Measurements from ENCODE around the gene ABCC3. TPM values are rescaled to one million over a fixed set of nuclear protein-coding genes. Genes with fewer than 3 reads are reported as not detected.

The ABCC3 gene
- total and polyA plus RNA-seq, 2 of the 8 experiments (the other 6 are each of a cell fraction or from before 2014, with no cell fraction given) = 0.35 to 0.37 TPM

- TF ChIP-seq CHD7 (IDR thresholded peaks at IDR 0.05; ENCODE audit: insufficient replicate concordance, low read length) (no peak), EP300 (IDR thresholded peaks at IDR 0.05; ENCODE audit: borderline replicate concordance in 1 of 2, low read depth in 2 of 2, low read length in 2 of 2) (no peak), RBBP5 (IDR thresholded peaks at IDR 0.05; ENCODE audit: borderline replicate concordance, low read depth, low read length) (no peak), TAF7 (optimal IDR thresholded peaks at IDR 0.05; ENCODE audit: borderline replicate concordance, low read depth, low read length) (no peak), BACH1 (IDR thresholded peaks at IDR 0.05; ENCODE audit: low read length) (no peak), RNF2 (IDR thresholded peaks at IDR 0.05; ENCODE audit: borderline replicate concordance, low read depth, low read length, missing control alignments, poor library complexity, severe bottlenecking) (no peak), GTF2F1 (IDR thresholded peaks at IDR 0.05; ENCODE audit: borderline replicate concordance, low read depth, low read length) (no peak), BCL11A (IDR thresholded peaks at IDR 0.05; ENCODE audit: low read depth in 2 of 2, low read length in 2 of 2) (no peak), HDAC6 (IDR thresholded peaks at IDR 0.05; ENCODE audit: low read depth, low read length) (no peak), SP2 (IDR thresholded peaks at IDR 0.05; ENCODE audit: low read length) (no peak), FOSL1 (IDR thresholded peaks at IDR 0.05; ENCODE audit: insufficient read depth, low read depth, low read length) (no peak), YY1 (IDR thresholded peaks at IDR 0.05; ENCODE audit: low read depth, low read length) (no peak)
These were observed 23.9 kb downstream of the ABCC3 start (continued) for GRCh38 chr17:50658616-50659015.

Measured in H1 (cell line).